NCI-H146 treated with DMSO at 0.1 percent for 48 hours (cell line): ENCODE measurements around the gene ATG14.

ENCODE experiments used
- DNase-seq: peaks from one replicate; lab custom pipeline; 2025; ENCODE audit not compliant: unreplicated experiment; lab: John Stamatoyannopoulos, UW

ATG14 gene

GRCh38 chr14:55318694-55319093 lies 92.9 kb downstream of the ATG14 start:
- no peak for DNase-seq

GRCh38 chr14:55317542-55318306 lies 93.9 kb downstream of the ATG14 start:
- no peak for DNase-seq

- DNase-seq = no peak
Observed at GRCh38 chr14:55316564-55316963, 95.1 kb downstream of the ATG14 start.
